Measurements from ENCODE around the gene AQP6.

Gene AQP6

DNA sequence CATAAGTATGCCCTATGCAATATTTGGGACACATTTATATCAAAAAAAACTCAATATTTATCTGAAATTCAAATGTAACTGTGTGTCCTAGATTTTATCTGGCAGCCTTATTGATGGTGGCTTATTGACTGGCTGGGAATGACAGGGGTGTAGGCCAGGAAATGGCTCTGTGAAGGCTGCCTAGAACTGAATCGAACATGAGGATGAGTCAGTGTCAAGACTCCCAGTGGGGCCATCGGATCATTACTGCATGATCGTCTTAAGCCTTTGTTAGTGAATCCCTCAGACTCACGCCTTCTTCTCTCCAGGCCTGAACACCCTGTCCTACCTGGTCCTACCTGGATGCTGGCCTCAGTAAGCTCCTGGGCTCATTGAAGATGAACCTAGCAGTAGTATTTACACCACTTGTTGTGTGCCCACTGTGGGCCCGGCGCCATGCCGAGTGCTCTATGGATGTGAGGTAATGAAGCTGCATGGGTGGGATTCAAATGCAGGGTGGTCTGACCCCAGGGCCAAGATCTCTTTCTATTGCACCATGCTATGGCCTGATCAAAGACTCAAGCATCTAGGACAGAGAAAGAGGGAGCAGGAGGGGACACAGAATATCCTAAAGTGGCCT, 48.0 kb upstream of the AQP6 start:
- H3K36me3 ChIP-seq (replicated peaks; ENCODE audit: insufficient read depth, low read length) = no peaks in the 10 kb centered on the region
- H3K27ac ChIP-seq (ENCODE audit: low read length) = no peak overlapping the region
- no peaks in the 10 kb centered on the region for H4K20me1 ChIP-seq (ENCODE audit: insufficient read depth, low read length)
- H3K79me2 ChIP-seq (ENCODE audit: low read length) = no peaks in the 10 kb centered on the region
- H3K9me3 ChIP-seq (replicated peaks; ENCODE audit: insufficient read depth, low read length) = no peaks in the 10 kb centered on the region
- no peaks in the 10 kb centered on the region for H3F3A ChIP-seq (ENCODE audit: insufficient read depth, low read length)
- H3K4me3 ChIP-seq (ENCODE audit: low read length) = no peak overlapping the region
- H3K27me3 ChIP-seq (replicated peaks; ENCODE audit: insufficient read depth, low read length) = no peaks in the 10 kb centered on the region
- H3K4me2 ChIP-seq (ENCODE audit: low read depth, low read length) = no peak overlapping the region
- no peak overlapping the region for H2AFZ ChIP-seq (ENCODE audit: low read length)
- H3K9me2 ChIP-seq (replicated peaks; ENCODE audit: insufficient read depth, low read length) = no peaks in the 10 kb centered on the region
- no peak overlapping the region for H3K9ac ChIP-seq (ENCODE audit: low read length)
- H3K4me1 ChIP-seq (ENCODE audit: low read length) = no peaks in the 10 kb centered on the region
- TF ChIP-seq EZH2 (optimal IDR thresholded peaks at IDR 0.05; ENCODE audit: low read depth, low read length) (no peak), EZH2phosphoT487 (IDR thresholded peaks at IDR 0.05; ENCODE audit: low read length) (no peak), CTCF (IDR thresholded peaks at IDR 0.05; ENCODE audit: low read length) (no peak)
- DNase-seq = no peak

DNA sequence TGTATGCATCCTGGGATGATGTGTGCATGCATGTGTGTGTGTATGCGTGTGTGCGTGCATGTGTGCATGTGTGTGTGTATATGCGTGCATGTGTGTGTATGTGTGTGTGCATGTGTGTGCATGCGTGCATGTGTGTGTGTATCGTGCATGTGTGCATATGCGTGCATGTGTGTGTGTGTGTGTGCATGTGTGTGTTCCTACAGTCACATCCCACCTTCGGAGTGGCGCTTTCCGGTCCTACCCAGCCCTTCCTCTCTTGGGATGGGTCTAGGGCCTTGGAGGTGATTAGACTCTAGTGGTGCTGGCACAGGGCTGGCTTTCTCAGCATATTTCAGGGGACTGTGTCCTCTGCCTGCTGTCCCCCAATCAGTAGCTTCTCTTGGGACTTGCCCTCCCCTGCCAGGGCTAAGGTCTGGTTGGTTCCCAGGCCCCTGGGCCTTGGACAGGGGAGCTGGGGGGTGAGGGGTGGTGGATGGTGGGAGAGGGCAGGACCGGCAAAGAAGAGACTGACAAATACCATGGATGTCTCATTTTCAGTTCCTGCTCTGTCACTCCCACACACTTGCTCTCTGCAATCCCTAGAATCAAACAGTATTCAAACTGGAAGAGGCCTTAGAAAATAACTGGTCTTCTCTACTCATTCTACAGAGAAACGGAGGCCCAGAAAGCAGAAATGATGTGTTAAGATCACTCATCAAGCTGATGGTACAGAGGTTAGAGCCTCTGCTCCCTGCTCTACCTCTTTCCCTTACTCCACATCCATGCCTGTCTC, 47.1 kb upstream of the AQP6 start:
- Histone ChIP-seq H3K4me3 (ENCODE audit: low read length) (no peak overlapping the region), H3K36me3 (replicated peaks; ENCODE audit: insufficient read depth, low read length) (no peaks in the 10 kb centered on the region), H3K79me2 (ENCODE audit: low read length) (no peaks in the 10 kb centered on the region), H3K9me3 (replicated peaks; ENCODE audit: insufficient read depth, low read length) (no peaks in the 10 kb centered on the region), H3K9ac (ENCODE audit: low read length) (no peak overlapping the region), H3K27me3 (replicated peaks; ENCODE audit: insufficient read depth, low read length) (no peaks in the 10 kb centered on the region), H4K20me1 (ENCODE audit: insufficient read depth, low read length) (no peaks in the 10 kb centered on the region), H3F3A (ENCODE audit: insufficient read depth, low read length) (no peaks in the 10 kb centered on the region), H3K4me1 (ENCODE audit: low read length) (no peaks in the 10 kb centered on the region), H3K27ac (ENCODE audit: low read length) (no peak overlapping the region), H3K9me2 (replicated peaks; ENCODE audit: insufficient read depth, low read length) (no peaks in the 10 kb centered on the region), H3K4me2 (ENCODE audit: low read depth, low read length) (no peak overlapping the region), H2AFZ (ENCODE audit: low read length) (no peak overlapping the region)
- DNase-seq = no peak
- TF ChIP-seq EZH2phosphoT487 (IDR thresholded peaks at IDR 0.05; ENCODE audit: low read length) = no peak
- TF ChIP-seq EZH2 (optimal IDR thresholded peaks at IDR 0.05; ENCODE audit: low read depth, low read length) = no peak
- no peak for TF ChIP-seq CTCF (IDR thresholded peaks at IDR 0.05; ENCODE audit: low read length)

DNA sequence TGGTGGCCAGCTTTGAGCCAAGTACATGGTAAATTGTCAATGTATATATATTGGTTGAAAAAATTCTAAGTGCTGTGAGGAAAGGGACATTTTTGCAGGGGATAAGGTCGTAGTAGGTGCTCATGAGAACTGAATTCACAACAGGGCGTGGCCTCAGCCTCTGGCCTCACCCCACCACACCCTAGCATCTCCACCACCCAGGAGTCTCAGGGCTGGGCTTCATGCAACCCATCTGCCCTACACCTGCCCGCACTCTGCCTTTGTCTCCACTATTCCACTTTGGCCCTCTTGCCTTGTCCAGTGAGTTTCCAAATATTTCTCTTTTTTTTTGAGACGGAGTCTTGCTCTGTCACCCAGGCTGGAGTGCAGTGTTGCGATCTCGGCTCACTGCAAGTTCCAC, 44.3 kb upstream of the AQP6 start:
- Histone ChIP-seq H3K4me1 (ENCODE audit: low read length) (no peaks in the 10 kb centered on the region), H2AFZ (ENCODE audit: low read length) (no peak overlapping the region), H3K4me2 (ENCODE audit: low read depth, low read length) (no peak overlapping the region), H3K27me3 (replicated peaks; ENCODE audit: insufficient read depth, low read length) (no peaks in the 10 kb centered on the region), H3K36me3 (replicated peaks; ENCODE audit: insufficient read depth, low read length) (no peaks in the 10 kb centered on the region), H3K9me3 (replicated peaks; ENCODE audit: insufficient read depth, low read length) (no peaks in the 10 kb centered on the region), H3K27ac (ENCODE audit: low read length) (no peak overlapping the region), H3K9me2 (replicated peaks; ENCODE audit: insufficient read depth, low read length) (no peaks in the 10 kb centered on the region), H3K4me3 (ENCODE audit: low read length) (no peak overlapping the region), H3F3A (ENCODE audit: insufficient read depth, low read length) (no peaks in the 10 kb centered on the region), H4K20me1 (ENCODE audit: insufficient read depth, low read length) (no peaks in the 10 kb centered on the region), H3K79me2 (ENCODE audit: low read length) (no peaks in the 10 kb centered on the region), H3K9ac (ENCODE audit: low read length) (no peak overlapping the region)
- DNase-seq = no peak
- no peak for TF ChIP-seq EZH2phosphoT487 (IDR thresholded peaks at IDR 0.05; ENCODE audit: low read length)
- TF ChIP-seq EZH2 (optimal IDR thresholded peaks at IDR 0.05; ENCODE audit: low read depth, low read length) = no peak
- no peak for TF ChIP-seq CTCF (IDR thresholded peaks at IDR 0.05; ENCODE audit: low read length)
